ENCODE measurements around the gene TCP11L1.
A peak's percentile ranks its signal among the peaks of the same experiment; 100 is the strongest.
"Not testable (repeated sequence)": the region's sequence is repeated elsewhere in the genome, so short reads cannot be mapped to it uniquely, and the experiment has no call there.

Gene TCP11L1

DNA sequence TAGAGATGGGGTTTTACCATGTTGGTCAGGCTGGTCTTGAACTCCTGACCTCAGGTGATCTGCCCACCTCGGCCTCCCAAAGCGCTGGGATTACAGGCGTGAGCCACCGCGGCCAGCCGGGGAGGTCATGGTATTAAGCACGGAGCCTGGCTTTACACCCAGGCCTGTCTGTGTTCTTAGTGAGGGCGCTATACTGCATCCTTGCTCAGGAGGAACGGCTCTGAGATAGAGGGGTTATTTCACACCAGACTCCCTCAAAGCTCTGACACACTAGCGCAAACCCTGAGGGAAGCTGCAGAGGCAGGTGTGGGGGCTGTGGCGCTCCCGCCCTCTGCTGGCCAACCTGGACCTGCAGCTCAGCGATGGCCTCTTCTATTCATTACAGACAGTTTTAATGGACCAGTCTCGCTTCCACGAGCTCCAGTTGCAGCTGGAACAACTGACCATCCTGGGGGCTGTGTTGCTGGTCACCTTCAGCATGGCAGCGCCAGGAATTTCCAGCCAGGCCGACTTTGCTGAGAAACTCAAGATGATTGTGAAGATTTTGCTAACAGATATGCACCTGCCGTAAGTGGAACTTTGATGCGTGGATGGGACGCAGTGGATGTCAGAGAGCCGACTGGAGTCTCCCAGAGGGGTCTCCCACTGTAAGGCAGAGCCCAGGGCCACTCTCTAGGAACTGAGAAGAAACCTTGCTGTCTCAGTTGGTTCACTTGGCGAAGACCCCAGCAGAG, 26.2 kb downstream of the TCP11L1 start:
- DNase-seq (ENCODE audit: low spot score), result peak; percentile 64

DNA sequence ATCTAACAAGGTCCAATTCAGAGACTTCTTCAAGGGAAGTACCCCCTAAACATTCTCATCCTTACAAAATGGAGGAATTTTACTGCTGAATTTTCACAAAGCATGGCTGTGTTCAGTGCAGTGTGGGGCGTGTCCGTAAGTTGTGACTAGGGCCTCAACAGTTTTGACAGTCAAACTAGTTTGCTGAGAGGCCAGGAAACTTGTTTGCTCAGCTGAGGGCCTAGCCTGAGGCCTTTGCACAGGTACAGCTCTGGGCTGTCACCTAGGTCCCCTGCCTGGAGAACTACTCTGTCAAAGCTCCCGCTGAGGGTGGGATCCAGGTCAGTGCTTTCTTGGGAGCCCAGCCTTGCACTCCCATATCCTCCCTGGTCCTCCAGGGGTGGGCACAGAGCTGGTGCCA, 27.9 kb downstream of the TCP11L1 start:
- DNase-seq (ENCODE audit: low spot score), result no peak

GRCh38 chr11:33068611-33069340, 29.4 kb downstream of the TCP11L1 start:
- DNase-seq (ENCODE audit: low spot score), result no peak

GRCh38 chr11:33072465-33072864, 33.1 kb downstream of the TCP11L1 start:
- no peak for DNase-seq (ENCODE audit: low spot score)

- DNase-seq (ENCODE audit: low spot score), result no peak
Observed at GRCh38 chr11:33083918-33084317, 44.5 kb downstream of the TCP11L1 start.

DNA sequence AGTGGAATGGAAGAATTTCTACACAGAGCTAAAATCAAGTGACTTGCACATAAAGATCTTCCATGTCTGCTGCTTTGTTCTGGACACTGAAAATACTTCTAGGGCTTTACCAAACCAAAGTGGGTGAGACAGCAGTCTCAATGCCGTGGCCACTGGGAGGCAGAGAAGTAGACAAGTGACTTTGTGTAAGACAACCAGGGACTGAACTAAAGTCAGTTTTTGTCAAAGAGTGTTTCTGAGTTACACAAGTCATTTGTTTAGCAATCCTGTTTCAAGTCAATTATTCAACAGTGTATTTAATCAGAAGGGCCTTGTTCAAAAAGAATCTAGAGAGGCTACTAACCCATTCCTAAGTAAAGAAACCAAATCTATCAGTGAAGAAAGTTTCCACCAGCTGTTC, 46.6 kb downstream of the TCP11L1 start:
- no peak for DNase-seq (ENCODE audit: low spot score)

DNA sequence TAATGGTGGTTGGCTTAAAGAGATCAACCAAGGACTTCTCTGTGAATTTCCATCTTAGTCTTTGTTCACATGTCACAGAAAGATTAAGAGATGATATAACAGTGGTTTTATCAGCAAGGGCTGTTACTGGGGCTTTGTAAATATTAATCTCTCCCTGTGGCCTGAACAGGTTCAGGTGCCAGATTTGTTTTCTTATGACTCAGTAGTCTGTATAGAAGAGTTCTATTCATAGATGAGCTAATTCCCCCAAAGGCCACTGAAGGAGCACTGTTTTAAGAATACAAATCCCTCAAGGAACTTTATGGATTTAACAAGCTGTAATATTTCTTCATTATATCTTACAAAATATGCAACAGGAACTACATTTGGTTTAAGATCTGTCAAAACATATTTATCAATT, 50.4 kb downstream of the TCP11L1 start:
- no peak for DNase-seq (ENCODE audit: low spot score)

DNA sequence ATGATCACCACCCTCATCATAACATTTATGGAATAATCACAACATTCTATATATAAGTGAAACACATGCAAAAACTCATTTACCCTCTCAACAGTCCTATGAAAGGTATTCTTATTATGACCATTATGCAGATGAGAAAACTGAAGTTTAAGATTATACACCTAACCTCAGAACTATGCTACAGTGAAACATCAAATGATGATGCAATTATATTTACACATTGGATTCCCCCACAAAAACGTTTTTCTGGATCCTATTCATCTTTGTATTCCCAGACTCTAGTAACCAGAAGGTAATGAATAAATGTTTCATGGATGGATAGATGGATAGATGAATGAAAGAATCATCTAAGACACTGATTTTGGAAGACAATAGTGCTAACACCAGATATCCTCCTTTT, 54.8 kb downstream of the TCP11L1 start:
- no peak for DNase-seq (ENCODE audit: low spot score)

DNA sequence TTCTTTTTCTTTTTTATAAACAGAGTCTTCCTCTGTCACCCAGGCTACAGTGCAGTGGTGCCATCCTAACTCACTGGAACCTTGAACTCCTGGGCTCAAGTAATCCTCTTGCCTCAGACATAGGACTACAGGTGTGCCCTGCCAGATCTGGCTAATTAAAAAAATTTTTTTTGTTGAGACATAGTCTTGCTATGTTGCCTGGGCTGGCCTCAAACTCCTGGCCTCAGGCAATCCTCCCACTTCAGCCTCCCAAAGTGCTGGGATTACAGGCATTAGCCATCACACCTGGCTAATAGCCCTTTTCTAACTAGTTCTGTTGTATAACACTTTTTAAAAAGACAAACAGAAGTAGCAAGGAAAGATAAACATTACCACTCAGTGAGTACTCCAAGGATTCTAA, 64.5 kb downstream of the TCP11L1 start:
- DNase-seq (ENCODE audit: low spot score), result no peak

GRCh38 chr11:33109294-33109895, 70.0 kb downstream of the TCP11L1 start:
- DNase-seq (ENCODE audit: low spot score), result no peak

DNA sequence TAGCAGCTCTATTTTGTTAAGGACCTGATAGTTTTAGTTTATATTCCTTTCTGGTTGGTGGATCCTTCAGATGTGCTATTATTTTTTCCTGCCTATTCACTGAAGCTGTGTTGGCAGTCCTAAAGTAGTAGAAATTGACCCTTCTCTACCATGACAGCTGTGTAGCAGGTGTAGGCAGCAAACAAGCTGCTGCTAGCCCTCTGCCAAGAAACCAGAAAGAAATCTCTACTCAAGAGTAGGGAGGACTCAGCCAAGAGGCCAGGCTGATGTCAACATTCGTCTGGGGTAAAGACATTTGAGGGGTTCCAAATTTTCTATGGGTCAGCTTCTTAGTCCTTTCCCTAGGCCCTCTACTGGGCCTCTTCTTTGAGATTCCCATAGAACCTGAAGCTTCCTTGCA, 70.7 kb downstream of the TCP11L1 start:
- DNase-seq (ENCODE audit: low spot score), result no peak

DNA sequence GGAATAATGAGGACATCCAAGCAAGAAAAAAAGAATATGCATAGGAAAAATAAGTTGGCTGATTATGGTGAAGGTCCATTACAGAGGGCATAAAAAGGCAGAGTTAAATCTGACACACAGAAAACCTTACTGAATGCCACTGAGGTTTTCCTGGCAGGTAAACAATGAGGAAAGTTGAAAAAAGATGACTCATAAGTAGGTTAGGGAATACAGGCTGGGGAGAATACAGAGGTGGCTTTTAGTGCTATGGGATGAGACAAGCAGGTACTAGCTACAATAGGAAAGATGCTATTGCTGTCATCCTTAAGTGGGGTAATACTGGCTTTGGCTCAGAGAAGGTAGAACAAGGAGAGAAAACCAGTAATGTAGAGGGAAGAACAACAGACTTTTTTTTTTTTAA, 77.2 kb downstream of the TCP11L1 start:
- no peak for DNase-seq (ENCODE audit: low spot score)

- DNase-seq (ENCODE audit: low spot score), result not testable (repeated sequence)
Observed at GRCh38 chr11:33122696-33123095, 83.3 kb downstream of the TCP11L1 start.

Small RNA genes within 50 kb of the gene (small RNA-seq; reads per million reads assigned to genes)
- gene RF00019, result 0 reads per million in 2 experiments
